Retinal pigment epithelial cell (primary cell): ENCODE results near the gene RNLS.
A peak's percentile ranks its signal among the peaks of the same experiment; 100 is the strongest.

Experiments
- DNase-seq: peaks from one replicate; pipeline ENCODE4 v3.0.0-alpha.2; 2010; ENCODE audit warnings: low read depth
- H3K4me3 ChIP-seq: 2 replicates; pipeline ENCODE4 v1.5.1; 2011; ENCODE audit warnings: mild to moderate bottlenecking, low read length, control low read depth, moderate library complexity
- CTCF ChIP-seq: conservative IDR thresholded peaks from 2 replicates; pipeline ENCODE4 v1.5.1; 2011; ENCODE audit warnings: low read depth, low read length, control low read depth, inconsistent platforms

The RNLS gene

GRCh38 chr10:88399240-88399639, 183.9 kb downstream of the RNLS start:
- no peak for TF ChIP-seq CTCF
- DNase-seq, result no peak
- H3K4me3 ChIP-seq, result no peak overlapping the region

- no peak for TF ChIP-seq CTCF
- H3K4me3 ChIP-seq, result no peak overlapping the region
- DNase-seq, result no peak
These were observed 187.4 kb downstream of the RNLS start for GRCh38 chr10:88395677-88396076.

GRCh38 chr10:88392222-88392621, 190.9 kb downstream of the RNLS start:
- TF ChIP-seq CTCF, result no peak
- DNase-seq, result no peak

GRCh38 chr10:88390041-88390440, 193.1 kb downstream of the RNLS start:
- DNase-seq, result no peak
- no peak for TF ChIP-seq CTCF
- no peak overlapping the region for H3K4me3 ChIP-seq

More at GRCh38 chr10:88392222-88392621, 190.9 kb downstream of the RNLS start:
- H3K4me3 ChIP-seq, result no peak overlapping the region

- no peak for DNase-seq
- no peak overlapping the region for H3K4me3 ChIP-seq
- peak; percentile 67 for TF ChIP-seq CTCF
These were observed 193.7 kb downstream of the RNLS start for GRCh38 chr10:88389456-88389855.

- H3K4me3 ChIP-seq, result no peak overlapping the region
These were observed 194.8 kb downstream of the RNLS start for GRCh38 chr10:88388324-88388723.

More at GRCh38 chr10:88388324-88388723, 194.8 kb downstream of the RNLS start:
- DNase-seq, result no peak
- no peak for TF ChIP-seq CTCF
